Activated naive CD8-positive, alpha-beta T cell treated with anti-CD3 and anti-CD28 coated beads for 36 hours (primary cell): ENCODE measurements around the gene SLC19A3. TPM values are rescaled to one million over a fixed set of nuclear protein-coding genes. Genes with fewer than 3 reads are reported as not detected.
"Not testable (repeated sequence)": the region's sequence is repeated elsewhere in the genome, so short reads cannot be mapped to it uniquely, and the experiment has no call there.

Experiments
- DNase-seq: peaks from one replicate; pipeline ENCODE4 v3.0.0; 2021
- H3K27ac Mint-ChIP-seq: one replicate; pipeline ENCODE4 v1.8.0; 2022; ENCODE audit warnings: mild to moderate bottlenecking, moderate library complexity, mixed read lengths
- H3K27me3 Mint-ChIP-seq: one replicate; pipeline ENCODE4 v1.8.0; 2022; ENCODE audit warnings: mild to moderate bottlenecking, mixed read lengths
- H3K36me3 Mint-ChIP-seq: one replicate; pipeline ENCODE4 v1.8.0; 2021; ENCODE audit warnings: mild to moderate bottlenecking, mixed read lengths
- H3K4me1 Mint-ChIP-seq: one replicate; pipeline ENCODE4 v1.8.0; 2021; ENCODE audit warnings: mixed read lengths
- H3K4me3 Mint-ChIP-seq: one replicate; pipeline ENCODE4 v1.8.0; 2022; ENCODE audit warnings: mild to moderate bottlenecking, moderate library complexity, mixed read lengths
- H3K9me3 Mint-ChIP-seq: one replicate; pipeline ENCODE4 v1.8.0; 2022; ENCODE audit warnings: mixed read lengths
- total RNA-seq, 2 experiments: library from RNA; stranded (reverse); gene quantifications; one replicate each; pipeline ENCODE4 v1.2.3, GENCODE V29; 2021

SLC19A3 gene
- total RNA-seq, 2 experiments from 2014 or later, result not detected

- H3K27ac Mint-ChIP-seq, DNase-seq, H3K4me3 Mint-ChIP-seq, H3K4me1 Mint-ChIP-seq, H3K9me3 Mint-ChIP-seq, H3K27me3 Mint-ChIP-seq, H3K36me3 Mint-ChIP-seq: not testable (repeated sequence)
Observed at GRCh38 chr2:227666631-227667170, 51.1 kb downstream of the SLC19A3 start, which contains the start of gene SCYGR5. SCYGR5 (plus strand) TSS chr2:227666804; CDS start chr2:227666804, 0 bp downstream.

- no peak for DNase-seq
- H3K27ac Mint-ChIP-seq, result no peak overlapping the region
- H3K36me3 Mint-ChIP-seq, result no peaks in the 10 kb centered on the region
- no peaks in the 10 kb centered on the region for H3K4me1 Mint-ChIP-seq
- H3K4me3 Mint-ChIP-seq, result no peak overlapping the region
- no peaks in the 10 kb centered on the region for H3K9me3 Mint-ChIP-seq
- H3K27me3 Mint-ChIP-seq, result peaks cover 6% of the 10 kb centered on the region
Observed at GRCh38 chr2:227665189-227665940, 52.5 kb downstream of the SLC19A3 start.

GRCh38 chr2:227661827-227662226 is 56.0 kb downstream of the SLC19A3 start:
- Mint-ChIP-seq H3K27ac (no peak overlapping the region), H3K4me3 (no peak overlapping the region), H3K36me3 (no peaks in the 10 kb centered on the region), H3K9me3 (no peaks in the 10 kb centered on the region), H3K27me3 (peaks cover 5% of the 10 kb centered on the region), H3K4me1 (no peaks in the 10 kb centered on the region)
- DNase-seq, result no peak

DNA sequence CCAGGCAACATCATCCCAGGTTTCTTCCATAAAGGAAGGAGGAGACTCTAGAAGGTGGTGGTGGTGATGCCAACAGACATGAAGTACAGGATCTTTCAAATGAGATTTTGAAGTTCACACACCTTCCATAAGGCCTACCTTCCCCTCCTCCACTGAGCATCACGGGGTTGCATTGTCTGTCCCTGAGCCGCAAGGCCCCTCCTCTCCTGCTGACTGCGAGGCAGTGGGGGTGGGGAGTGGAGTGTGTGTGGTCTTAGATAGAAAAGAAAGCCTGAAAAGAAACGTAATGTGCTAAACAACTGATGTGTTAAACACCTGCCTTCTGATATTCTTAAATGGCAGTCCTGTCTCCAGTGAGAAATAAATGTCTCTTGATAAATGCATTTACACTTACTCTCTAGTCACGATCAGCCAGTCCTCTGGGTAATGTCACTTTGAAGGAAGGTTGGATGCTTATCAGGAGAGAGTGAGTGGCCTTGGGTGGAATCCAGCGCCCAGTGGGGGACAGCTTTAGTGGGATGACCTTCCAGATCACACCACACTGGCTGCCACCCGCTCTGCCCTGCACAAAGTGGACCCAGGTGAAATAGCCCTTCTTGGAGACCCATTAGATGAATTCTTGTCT is 56.7 kb downstream of the SLC19A3 start:
- Mint-ChIP-seq H3K4me3 (no peak overlapping the region), H3K36me3 (no peaks in the 10 kb centered on the region), H3K27ac (no peak overlapping the region), H3K27me3 (peaks cover 5% of the 10 kb centered on the region), H3K4me1 (no peaks in the 10 kb centered on the region), H3K9me3 (no peaks in the 10 kb centered on the region)
- DNase-seq, result no peak

- Mint-ChIP-seq H3K9me3 (no peaks in the 10 kb centered on the region), H3K4me3 (no peak overlapping the region), H3K36me3 (no peaks in the 10 kb centered on the region), H3K27me3 (peaks cover 5% of the 10 kb centered on the region), H3K27ac (no peak overlapping the region), H3K4me1 (peaks cover 3% of the 10 kb centered on the region)
- no peak for DNase-seq
Observed at GRCh38 chr2:227657199-227657845, 60.5 kb downstream of the SLC19A3 start.

GRCh38 chr2:227655454-227655853 is 62.4 kb downstream of the SLC19A3 start:
- no peaks in the 10 kb centered on the region for H3K9me3 Mint-ChIP-seq
- H3K4me3 Mint-ChIP-seq, result no peak overlapping the region
- no peak for DNase-seq
- H3K27ac Mint-ChIP-seq, result no peak overlapping the region
- H3K27me3 Mint-ChIP-seq, result peaks cover 5% of the 10 kb centered on the region
- H3K4me1 Mint-ChIP-seq, result peaks cover 3% of the 10 kb centered on the region
- no peaks in the 10 kb centered on the region for H3K36me3 Mint-ChIP-seq

GRCh38 chr2:227654426-227654825 is 63.4 kb downstream of the SLC19A3 start:
- peaks cover 5% of the 10 kb centered on the region for H3K27me3 Mint-ChIP-seq
- no peak for DNase-seq
- no peaks in the 10 kb centered on the region for H3K9me3 Mint-ChIP-seq
- no peak overlapping the region for H3K4me3 Mint-ChIP-seq
- peaks cover 3% of the 10 kb centered on the region for H3K4me1 Mint-ChIP-seq
- H3K27ac Mint-ChIP-seq, result no peak overlapping the region
- no peaks in the 10 kb centered on the region for H3K36me3 Mint-ChIP-seq

GRCh38 chr2:227653419-227653818 is 64.4 kb downstream of the SLC19A3 start:
- Mint-ChIP-seq H3K27me3 (peaks cover 10% of the 10 kb centered on the region), H3K4me3 (no peak overlapping the region), H3K9me3 (no peaks in the 10 kb centered on the region)

DNA sequence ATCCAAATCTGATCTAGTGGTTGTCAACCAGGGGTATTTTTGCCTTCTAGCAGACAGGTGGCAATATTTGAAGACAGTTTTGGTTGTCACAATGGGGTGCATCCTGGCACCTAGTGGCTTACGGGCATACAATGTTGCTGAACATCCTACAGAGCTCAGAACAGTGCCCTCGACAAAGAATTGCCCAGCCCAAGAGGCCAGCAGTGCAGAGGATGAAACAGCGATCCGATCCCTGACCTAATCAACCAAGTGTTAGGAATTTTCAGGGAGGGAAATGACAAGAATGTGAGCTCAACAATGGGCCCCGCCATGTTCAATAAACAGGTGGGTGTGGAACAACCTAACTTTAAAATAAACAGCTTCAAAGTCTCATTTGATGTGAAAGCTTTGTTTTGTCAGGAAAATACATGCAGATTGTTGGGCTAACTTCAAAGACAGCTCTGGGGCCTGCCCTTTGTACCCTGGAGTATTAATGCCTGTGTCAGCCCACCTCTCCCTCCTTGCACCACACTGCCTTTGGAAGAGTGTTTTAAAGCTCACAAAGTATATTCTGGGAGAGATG is 73.8 kb downstream of the SLC19A3 start:
- peaks cover 2% of the 10 kb centered on the region for H3K27me3 Mint-ChIP-seq
- no peaks in the 10 kb centered on the region for H3K4me1 Mint-ChIP-seq
- no peak for DNase-seq

More at GRCh38 chr2:227653419-227653818, 64.4 kb downstream of the SLC19A3 start:
- peaks cover 3% of the 10 kb centered on the region for H3K4me1 Mint-ChIP-seq
- no peaks in the 10 kb centered on the region for H3K36me3 Mint-ChIP-seq
- H3K27ac Mint-ChIP-seq, result no peak overlapping the region
- DNase-seq, result no peak

DNA sequence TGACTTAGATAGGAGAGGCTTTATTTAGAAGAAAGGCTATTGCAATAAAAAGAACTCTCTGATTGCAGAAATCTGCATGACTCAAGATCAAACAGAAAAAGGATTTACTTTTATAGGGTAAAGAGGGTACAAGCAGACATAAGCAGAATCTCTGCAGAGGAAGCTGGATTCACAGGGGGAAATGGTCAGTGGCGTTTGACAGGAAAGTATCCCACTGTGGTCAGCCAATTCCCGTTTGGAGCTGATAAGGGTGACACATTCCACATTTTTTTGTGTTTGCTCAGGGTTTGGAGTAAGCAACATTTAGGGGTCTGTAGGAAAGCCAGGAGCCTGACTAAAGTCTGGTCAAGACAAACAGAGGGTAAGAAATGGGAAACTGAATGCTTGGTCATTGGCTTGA is 75.2 kb downstream of the SLC19A3 start:
- Mint-ChIP-seq H3K9me3 (no peaks in the 10 kb centered on the region), H3K4me3 (no peak overlapping the region), H3K36me3 (no peaks in the 10 kb centered on the region), H3K27ac (no peak overlapping the region), H3K27me3 (no peaks in the 10 kb centered on the region), H3K4me1 (no peaks in the 10 kb centered on the region)
- DNase-seq, result no peak

More for the DNA sequence above, 73.8 kb downstream of the SLC19A3 start:
- Mint-ChIP-seq H3K27ac (no peak overlapping the region), H3K4me3 (no peak overlapping the region), H3K9me3 (no peaks in the 10 kb centered on the region), H3K36me3 (no peaks in the 10 kb centered on the region)

GRCh38 chr2:227634201-227634600 is 83.6 kb downstream of the SLC19A3 start:
- H3K27me3 Mint-ChIP-seq, result peaks cover 21% of the 10 kb centered on the region
- H3K27ac Mint-ChIP-seq, result no peak overlapping the region
- no peak for DNase-seq
- H3K4me3 Mint-ChIP-seq, result no peak overlapping the region
- H3K9me3 Mint-ChIP-seq, result no peaks in the 10 kb centered on the region
- H3K4me1 Mint-ChIP-seq, result no peaks in the 10 kb centered on the region
- H3K36me3 Mint-ChIP-seq, result no peaks in the 10 kb centered on the region

Other genes starting within 250 kb of the SLC19A3 start
- 100 to 1,000 TPM; 151 to 162 TPM for gene AGFG1, start 245.9 kb downstream of the SLC19A3 start, total RNA-seq
- not detected for gene SCYGR2, start 119.1 kb downstream of the SLC19A3 start, total RNA-seq
- not detected for gene SCYGR3, start 103.2 kb downstream of the SLC19A3 start, total RNA-seq
- gene SCYGR4, start 100.5 kb downstream of the SLC19A3 start, total RNA-seq, result not detected
- not detected for gene SCYGR5, start 51.2 kb downstream of the SLC19A3 start, total RNA-seq
- gene SCYGR6, start 6.7 kb upstream of the SLC19A3 start, total RNA-seq, result not detected
- gene SCYGR7, start 10.3 kb upstream of the SLC19A3 start, total RNA-seq, result not detected
- gene SCYGR8, start 27.9 kb upstream of the SLC19A3 start, total RNA-seq, result not detected
- 1 to 10 TPM; 3.1 to 4.4 TPM for gene CCL20, start 95.8 kb upstream of the SLC19A3 start, total RNA-seq
- not detected for gene DAW1, start 153.6 kb upstream of the SLC19A3 start, total RNA-seq